ENCODE measurements around the gene NUTM1.

The NUTM1 gene

GRCh38 chr15:34342737-34343575 lies at the start of gene NUTM1, which contains the start of gene NOP10:
Gene NUTM1 (plus strand): TSS chr15:34343315. CDS start chr15:34343697, 382 bp downstream.
Gene NOP10 (minus strand): TSS chr15:34343136. CDS start chr15:34343073, 63 bp downstream.
- peak; percentile 92 for DNase-seq

DNA sequence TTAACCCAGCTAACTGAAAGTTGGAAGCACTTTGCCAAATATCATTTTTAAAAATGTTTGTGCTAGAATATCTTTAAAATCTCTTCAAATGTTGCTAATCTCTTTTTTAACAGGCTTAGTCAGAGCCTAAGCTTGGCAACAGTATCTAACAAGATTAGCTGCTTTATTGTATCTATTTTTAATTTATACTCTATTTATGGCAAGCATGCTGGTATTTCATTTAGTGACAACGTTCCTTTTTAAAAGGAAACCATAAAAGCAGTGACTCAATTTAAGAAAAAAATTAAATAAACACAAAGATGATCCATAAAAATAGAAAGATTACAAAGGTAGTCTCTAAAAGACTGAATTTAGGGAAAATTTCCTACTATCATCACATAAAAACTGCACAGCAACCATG lies 46.1 kb upstream of the NUTM1 start:
- DNase-seq = no peak

GRCh38 chr15:34301058-34301457 lies 42.1 kb upstream of the NUTM1 start:
- no peak for DNase-seq

GRCh38 chr15:34304613-34305012 lies 38.5 kb upstream of the NUTM1 start:
- DNase-seq = no peak

DNA sequence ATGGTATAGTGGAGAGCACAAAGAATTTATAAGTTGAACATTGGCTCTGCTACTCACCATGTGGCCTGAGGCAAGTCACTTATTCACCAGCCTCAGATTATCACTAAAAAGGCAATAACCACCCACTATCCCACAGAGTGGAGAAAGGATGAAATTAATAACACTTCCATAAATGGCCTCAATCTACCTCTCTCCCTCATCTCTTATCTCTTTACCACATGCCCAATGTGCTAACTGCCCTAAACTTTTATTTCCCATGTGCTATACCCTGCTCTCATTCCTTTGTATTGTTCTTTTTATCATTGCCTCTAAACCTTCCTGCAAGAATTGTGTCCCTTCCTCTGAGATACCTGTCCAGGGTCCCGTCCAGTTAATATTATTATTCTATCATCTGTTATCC lies 31.6 kb upstream of the NUTM1 start:
- DNase-seq = no peak

DNA sequence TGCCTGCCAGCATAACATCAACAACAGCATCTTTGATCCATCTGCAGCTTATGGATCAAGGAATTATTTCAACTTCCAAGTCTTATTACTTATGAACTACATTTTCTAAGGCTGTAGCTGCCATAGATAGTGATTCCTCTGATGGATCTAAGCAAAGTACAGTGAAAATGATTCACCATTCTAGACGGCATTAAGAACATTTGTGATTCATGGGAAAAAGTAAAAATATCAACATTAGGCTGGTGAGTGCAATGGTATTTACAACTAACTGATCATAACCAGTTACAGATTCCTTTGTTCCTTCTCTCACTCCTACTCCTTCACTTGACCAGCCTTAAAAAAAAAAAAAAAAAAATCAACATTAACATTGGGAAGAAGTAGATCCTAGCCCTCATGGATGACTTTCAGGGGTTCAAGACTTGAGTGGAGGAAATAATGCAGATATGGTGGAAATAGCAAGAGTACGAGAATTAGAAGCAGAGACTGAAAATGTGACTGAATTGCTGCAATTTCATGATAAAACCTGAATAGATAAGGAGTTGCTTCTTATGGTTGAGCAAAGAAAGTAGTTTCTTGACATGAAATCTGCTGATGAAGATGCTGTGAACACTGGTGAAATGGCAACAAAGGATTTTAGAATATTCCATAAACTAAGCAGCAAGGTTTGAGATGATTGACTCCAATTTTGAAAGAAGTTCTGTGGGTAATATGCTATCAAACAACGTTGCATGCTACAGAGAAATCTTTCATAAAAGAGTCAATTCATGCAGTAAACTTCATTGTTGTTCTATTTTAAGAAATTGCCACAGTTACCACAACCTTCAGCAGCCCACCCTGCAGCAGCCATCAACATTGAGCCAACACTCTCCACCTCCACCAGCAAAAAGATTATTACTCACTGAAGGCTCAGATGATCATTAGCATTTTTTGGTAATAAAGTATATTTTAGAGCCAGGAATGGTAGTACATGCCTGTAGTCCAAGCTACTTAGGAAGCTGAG lies 28.3 kb upstream of the NUTM1 start:
- no peak for DNase-seq

DNA sequence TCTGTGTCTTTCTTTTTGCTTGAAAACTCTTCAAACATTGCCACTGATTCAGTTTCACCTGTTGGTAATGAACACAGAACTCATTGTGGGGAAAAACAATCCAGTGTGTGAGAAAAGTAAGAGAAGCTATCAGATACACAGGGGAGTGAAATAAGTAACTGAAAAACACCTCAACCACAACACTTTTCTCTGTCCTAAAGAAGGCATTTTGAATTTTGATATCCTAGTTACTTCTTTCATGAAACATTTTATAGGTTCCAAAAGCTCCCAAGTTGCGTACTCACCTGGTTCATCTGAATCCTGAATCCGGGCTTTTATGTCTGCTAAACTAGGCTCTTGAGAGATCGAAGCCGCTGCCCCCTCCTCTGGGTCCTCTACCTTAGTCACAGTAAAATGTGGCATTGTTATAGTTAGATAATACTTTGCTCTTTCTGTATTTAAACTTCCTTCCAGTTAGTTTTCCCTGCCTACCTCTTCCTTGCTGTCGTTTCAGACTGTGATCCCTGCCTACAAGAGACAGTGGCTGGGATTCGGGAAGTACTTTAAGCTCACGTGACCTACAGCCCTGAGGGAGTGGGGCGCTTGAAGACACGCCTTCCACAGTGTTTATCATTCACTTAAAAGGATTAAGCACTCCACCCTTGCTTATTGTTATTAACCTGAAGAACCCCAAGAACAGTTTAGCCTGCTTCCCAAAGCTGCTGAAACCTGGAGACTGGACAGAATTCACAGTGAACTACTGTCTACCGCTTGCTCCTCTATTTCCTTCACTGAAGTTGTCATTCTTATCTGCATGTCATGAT lies 24.6 kb upstream of the NUTM1 start:
- DNase-seq = peak; percentile 60

- DNase-seq = no peak
Measured at GRCh38 chr15:34323217-34323616, 19.9 kb upstream of the NUTM1 start.

DNA sequence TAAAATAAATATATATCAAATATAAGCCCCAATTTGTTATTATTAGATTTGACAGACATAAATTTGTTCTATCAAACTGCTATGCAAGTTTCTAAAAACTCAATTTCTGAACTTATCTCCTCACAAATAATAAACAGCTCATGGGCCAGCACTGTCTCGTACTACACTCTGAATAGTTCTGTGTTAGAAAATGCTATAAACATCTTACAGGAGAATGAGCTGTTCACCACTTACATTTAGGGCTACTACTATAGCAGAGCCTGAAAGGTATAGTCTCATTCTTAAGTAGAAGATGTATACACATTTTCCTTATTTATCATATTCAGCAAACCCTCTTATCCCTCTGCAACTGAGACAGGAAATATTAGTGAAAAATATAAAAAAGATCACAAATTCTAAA lies 18.2 kb upstream of the NUTM1 start:
- no peak for DNase-seq

GRCh38 chr15:34325368-34325767 lies 17.7 kb upstream of the NUTM1 start:
- DNase-seq = no peak

DNA sequence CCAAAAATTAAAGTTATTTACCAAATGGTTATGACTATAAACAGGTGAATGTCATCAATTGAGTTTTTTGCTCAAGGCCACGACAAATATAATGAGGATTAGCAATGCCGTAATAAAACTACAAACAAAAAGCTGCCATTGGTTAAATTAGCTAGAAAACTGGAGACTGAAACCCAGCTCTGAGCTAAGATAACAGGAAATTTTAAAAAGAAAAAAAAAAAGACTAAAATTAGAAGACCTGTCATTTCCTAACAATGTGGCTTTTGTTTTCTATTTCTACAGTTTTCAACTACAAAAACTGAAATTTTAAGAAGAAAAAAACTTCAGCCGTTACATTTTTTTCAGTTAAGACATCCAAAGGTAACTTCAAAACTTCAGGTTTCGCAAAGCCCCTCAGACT lies 15.2 kb upstream of the NUTM1 start:
- no peak for DNase-seq

GRCh38 chr15:34329006-34329405 lies 14.1 kb upstream of the NUTM1 start:
- no peak for DNase-seq

DNA sequence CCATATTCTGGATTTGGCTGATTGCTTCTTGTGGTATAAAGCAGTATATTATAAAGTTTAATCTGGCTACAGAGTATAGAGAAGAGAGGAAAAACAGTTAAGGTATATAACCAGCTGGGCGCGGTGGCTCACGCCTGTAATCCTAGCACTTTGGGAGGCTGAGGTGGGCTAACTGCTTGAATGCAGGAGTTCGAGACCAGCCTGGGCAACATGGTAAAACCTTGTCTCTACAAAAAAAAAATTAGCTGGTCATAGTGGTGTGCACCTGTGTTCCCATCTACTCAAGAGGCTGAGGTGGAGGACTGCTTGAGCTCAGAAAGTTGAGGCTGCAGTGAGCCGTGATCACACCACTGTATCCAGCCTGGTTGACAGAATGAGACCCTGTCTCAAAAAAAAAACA lies 12.8 kb upstream of the NUTM1 start:
- DNase-seq = no peak

GRCh38 chr15:34331809-34332208 lies 11.3 kb upstream of the NUTM1 start:
- DNase-seq = no peak

GRCh38 chr15:34332553-34333120 lies 10.5 kb upstream of the NUTM1 start:
- DNase-seq = no peak

DNA sequence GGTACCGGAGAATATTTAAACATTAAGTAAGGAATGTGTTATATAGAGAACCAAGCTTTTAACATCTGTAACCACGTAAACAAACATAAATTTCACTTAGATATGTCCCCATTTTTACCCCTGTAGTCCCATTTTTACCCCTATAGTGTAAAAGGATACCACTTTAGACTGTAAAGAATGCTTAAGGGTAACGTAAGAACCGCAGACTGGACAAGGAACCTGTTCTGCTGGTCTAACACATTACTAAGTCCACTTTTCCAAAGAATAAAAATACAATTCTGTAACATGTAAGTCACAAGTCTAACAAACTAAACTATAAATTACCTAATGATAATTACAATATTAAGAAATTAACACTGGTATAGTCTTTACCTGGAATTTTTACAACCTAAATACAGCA lies 8.4 kb upstream of the NUTM1 start:
- no peak for DNase-seq

GRCh38 chr15:34335176-34336032 lies 7.7 kb upstream of the NUTM1 start:
- peak; percentile 8 for DNase-seq

- no peak for DNase-seq
Measured at GRCh38 chr15:34336231-34336990, 6.7 kb upstream of the NUTM1 start.

GRCh38 chr15:34336991-34337556 lies 6.0 kb upstream of the NUTM1 start:
- DNase-seq = no peak
